ENCODE results near the gene LDB2.

The LDB2 gene

GRCh38 chr4:16464651-16465050 lies 433.8 kb downstream of the LDB2 start:
- no peak for TF ChIP-seq CTCF (IDR thresholded peaks at IDR 0.05; ENCODE audit: low read depth, low read length)
- H3K4me3 ChIP-seq (ENCODE audit: low read depth, low read length) = no peak overlapping the region
- DNase-seq (ENCODE audit: low read depth, low spot score) = no peak
- in situ Hi-C loops (cut with HindIII; ENCODE audit: low sequenced_read_pairs) = no loop called here

- no peak for DNase-seq (ENCODE audit: low read depth, low spot score)
- no peak for TF ChIP-seq CTCF (IDR thresholded peaks at IDR 0.05; ENCODE audit: low read depth, low read length)
- in situ Hi-C loops (cut with HindIII; ENCODE audit: low sequenced_read_pairs) = no loop called here
- H3K4me3 ChIP-seq (ENCODE audit: low read depth, low read length) = no peak overlapping the region
These were observed 435.8 kb downstream of the LDB2 start for GRCh38 chr4:16462656-16463055.

- in situ Hi-C loops (cut with HindIII; ENCODE audit: low sequenced_read_pairs) = no loop called here
- no peak overlapping the region for H3K4me3 ChIP-seq (ENCODE audit: low read depth, low read length)
- no peak for DNase-seq (ENCODE audit: low read depth, low spot score)
- TF ChIP-seq CTCF (IDR thresholded peaks at IDR 0.05; ENCODE audit: low read depth, low read length) = no peak
These were observed 437.1 kb downstream of the LDB2 start for GRCh38 chr4:16461362-16461761.

- no peak for DNase-seq (ENCODE audit: low read depth, low spot score)
- TF ChIP-seq CTCF (IDR thresholded peaks at IDR 0.05; ENCODE audit: low read depth, low read length) = no peak
These were observed 440.5 kb downstream of the LDB2 start for GRCh38 chr4:16457944-16458343.

More at GRCh38 chr4:16457944-16458343, 440.5 kb downstream of the LDB2 start:
- H3K4me3 ChIP-seq (ENCODE audit: low read depth, low read length) = no peak overlapping the region
- in situ Hi-C loops (cut with HindIII; ENCODE audit: low sequenced_read_pairs) = no loop called here
